Stromal cell of bone marrow (primary cell): ENCODE results near the gene UTP14C.
"Not testable (repeated sequence)": the region's sequence is repeated elsewhere in the genome, so short reads cannot be mapped to it uniquely, and the experiment has no call there.

Experiments used
- DNase-seq: peaks from one replicate; pipeline ENCODE4 v3.0.0-alpha.2; 2012; ENCODE audit warnings: low read depth

The UTP14C gene

GRCh38 chr13:52024481-52024880 is at the start of gene UTP14C:
UTP14C (plus strand) TSS chr13:52024691; CDS start chr13:52028805, 4,114 bp downstream.
- no peak for DNase-seq

- no peak for DNase-seq
Measured at GRCh38 chr13:51976423-51976822, 48.1 kb upstream of the UTP14C start.

- no peak for DNase-seq
Measured at GRCh38 chr13:51976890-51977289, 47.6 kb upstream of the UTP14C start.

- no peak for DNase-seq
Measured at GRCh38 chr13:51977625-51978024, 46.9 kb upstream of the UTP14C start.

DNA sequence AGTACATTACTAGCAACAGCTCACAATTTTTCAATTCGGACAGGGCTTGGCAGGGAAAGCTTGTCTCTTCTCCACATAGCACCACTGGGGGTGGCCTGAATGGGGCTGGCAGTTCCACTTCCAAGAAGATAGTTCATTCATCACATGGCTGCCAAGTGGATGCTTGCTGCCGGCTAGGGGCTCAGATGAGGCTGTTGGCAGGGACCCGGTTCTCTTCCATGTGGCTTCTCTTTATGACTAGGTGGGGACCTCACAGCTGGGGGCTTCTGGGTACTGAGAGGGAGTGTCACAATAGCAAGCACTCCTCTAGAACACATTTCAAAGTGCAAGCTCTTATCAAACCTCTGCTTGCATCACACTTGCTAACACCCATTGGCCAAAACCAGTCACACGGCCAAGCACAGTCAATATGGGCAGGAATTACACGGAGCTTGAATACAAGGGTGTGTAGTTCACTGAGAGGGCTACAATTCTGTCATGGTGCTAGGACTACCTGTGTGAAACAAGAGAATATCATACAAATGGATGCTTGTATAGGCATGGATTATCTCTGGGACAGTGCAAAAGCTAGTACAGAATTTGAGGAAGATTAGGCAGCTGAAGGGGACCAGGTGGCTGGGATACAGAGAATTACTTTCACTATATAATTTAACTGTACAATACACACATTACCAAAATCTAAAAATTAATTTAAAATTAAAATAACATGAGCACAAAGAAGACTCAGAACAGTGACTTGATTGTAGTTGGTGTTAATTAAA is 45.5 kb upstream of the UTP14C start:
- no peak for DNase-seq

DNA sequence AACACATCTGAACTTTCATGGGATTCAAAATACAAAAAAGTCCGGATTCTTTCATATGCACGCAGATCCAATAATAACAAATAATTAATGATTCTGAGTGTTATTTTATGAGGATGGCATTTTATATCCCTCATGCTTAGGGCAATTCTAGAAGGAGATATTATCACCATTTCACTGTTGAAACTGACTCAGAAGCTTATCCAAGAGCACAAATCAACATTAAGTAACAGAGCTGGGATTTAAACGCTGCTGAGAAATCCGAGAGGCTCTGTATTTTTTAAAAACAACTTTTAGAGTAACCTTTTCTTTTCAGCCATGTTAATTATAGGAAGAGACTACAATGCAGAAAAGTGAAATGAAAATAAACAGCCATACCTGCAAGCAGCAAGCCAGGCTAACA is 43.6 kb upstream of the UTP14C start:
- DNase-seq: no peak

GRCh38 chr13:51981355-51981754 is 43.1 kb upstream of the UTP14C start:
- no peak for DNase-seq

DNA sequence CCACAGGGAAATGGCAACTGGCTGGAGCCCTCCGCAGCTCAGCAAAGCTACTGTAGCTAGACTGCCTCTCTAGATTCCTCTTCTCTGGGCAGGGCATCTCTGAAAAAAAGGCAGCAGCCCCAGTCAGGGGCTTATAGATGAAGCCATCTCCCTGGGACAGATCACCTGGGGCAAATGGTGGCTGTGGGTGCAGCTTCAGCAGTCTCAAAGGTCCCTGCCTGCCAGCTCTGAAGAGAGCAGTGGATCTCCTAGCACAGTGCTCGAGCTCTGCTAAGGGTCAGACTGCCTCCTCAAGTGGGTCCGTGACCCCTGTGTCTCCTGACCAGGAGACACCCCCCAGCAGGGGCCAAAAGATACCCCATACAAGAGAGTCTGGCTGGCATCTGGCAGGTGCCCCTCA is 41.2 kb upstream of the UTP14C start:
- not testable (repeated sequence) for DNase-seq

GRCh38 chr13:51984904-51985303 is 39.6 kb upstream of the UTP14C start:
- not testable (repeated sequence) for DNase-seq

DNA sequence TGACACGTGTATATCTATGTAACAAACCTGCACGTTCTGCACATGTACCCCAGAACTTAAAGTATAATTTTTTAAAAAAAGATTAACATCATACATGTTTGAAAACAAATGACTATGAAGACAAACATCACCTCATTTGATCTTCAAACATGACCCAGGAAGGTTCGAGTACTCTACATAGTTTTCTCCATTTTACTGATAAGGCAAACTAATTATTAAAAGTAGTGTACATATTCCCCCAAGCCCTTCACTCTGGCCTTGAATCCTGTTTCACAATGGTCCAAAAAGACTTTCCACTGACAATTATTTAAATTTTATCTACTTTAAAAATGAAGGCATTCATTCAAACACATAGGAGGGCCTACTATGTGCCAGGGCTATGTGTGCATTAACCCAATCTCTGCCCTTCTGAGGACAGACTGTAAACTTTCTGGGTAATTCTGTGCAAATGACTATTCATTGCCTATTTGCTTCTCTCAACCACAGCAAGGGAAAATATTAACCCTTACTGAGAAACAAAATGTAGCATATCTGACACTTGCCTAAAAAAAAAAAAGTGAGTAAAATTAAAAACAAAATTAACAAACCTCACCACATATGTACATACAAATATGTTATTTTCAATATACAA is 35.4 kb upstream of the UTP14C start:
- DNase-seq: no peak

DNA sequence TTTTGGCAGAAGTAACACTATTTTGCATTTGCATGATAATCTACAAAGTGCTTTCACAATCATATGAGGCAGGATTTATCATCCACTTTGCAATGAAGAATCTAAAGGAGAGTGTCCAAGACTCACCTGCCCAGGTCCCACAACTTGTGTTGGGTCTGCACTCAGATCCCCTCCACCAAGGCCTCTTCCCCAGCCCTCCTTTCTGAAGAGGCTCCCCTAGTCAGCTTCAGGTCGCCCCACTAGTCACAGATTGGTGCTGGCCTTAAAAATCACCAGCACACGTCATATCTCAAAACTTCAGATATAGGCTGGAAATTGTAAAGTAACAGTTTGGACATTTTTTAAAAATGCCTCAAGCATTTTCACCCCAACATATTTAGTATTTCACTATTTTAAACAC is 30.8 kb upstream of the UTP14C start:
- no peak for DNase-seq

- no peak for DNase-seq
Measured at GRCh38 chr13:51995677-51996551, 28.6 kb upstream of the UTP14C start.

DNA sequence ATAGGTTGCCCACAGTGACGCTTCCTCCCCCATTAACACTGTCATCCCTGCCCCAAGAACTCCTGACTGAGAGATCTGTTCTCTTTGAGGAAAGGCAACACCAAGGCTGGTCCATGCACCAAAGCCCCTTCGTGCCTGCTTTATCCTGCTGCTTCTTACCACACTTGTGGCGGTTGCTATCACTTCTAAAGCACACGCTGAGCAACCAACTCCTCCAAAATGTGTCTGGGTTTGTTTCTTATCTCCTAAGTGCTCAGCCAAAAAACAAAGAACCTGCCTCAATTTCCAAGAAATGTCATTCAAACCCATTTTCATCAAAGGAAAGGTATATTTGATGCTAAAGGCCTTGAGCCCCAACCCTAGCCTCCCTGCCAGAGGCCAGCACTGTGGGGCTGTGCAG is 27.9 kb upstream of the UTP14C start:
- no peak for DNase-seq

DNA sequence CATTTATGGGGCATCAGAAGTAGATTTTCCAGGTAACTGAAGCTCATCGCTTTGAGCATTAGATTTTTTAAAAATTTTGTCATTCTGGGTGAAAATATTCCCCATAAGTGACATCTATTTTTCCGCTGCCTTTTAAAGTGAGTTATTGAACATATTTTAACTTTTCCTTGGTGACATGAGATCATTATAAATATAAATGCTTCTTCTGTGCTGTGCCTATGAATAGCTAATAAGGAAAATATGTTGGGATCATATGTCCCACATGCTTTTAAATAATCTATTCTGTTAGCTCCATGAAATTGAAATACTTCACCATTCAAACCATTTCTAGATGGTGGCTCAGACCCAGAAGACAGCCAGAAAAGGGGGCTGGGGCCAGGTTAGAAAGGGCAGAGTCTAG is 27.3 kb upstream of the UTP14C start:
- no peak for DNase-seq

- no peak for DNase-seq
Measured at GRCh38 chr13:51997641-51998330, 26.7 kb upstream of the UTP14C start.

GRCh38 chr13:51998723-51999509 is 25.6 kb upstream of the UTP14C start:
- DNase-seq: no peak

GRCh38 chr13:51999510-51999911 is 25.0 kb upstream of the UTP14C start:
- DNase-seq: no peak

- DNase-seq: no peak
Measured at GRCh38 chr13:51999921-52000320, 24.6 kb upstream of the UTP14C start.

DNA sequence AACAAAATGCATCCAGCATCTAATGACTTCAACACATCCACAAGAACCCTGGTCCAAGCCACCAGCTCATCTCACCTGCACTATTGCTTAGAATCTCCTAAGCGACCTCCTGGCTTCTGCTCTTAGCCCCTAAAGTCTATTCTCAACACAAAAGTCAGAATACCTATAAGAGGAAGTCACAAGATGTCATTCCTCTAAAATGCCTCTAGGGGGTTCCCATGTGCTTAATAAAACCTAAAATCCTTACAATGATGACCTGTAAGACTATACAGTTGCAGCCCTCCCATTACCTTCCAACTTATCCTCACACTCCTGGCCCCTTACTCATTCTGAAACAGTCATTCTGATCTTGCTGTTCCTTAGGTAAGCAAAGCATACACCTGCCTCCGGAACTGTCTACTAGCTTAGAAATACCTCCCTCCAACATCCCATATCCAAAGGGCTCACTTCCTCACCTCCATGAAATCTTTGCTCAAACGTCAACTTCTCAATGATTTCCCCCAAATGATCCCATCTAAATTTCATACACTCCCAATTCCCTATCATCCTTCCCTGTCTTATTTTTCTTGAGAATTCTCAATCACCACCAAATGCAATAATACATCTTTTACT is 23.3 kb upstream of the UTP14C start:
- no peak for DNase-seq

DNA sequence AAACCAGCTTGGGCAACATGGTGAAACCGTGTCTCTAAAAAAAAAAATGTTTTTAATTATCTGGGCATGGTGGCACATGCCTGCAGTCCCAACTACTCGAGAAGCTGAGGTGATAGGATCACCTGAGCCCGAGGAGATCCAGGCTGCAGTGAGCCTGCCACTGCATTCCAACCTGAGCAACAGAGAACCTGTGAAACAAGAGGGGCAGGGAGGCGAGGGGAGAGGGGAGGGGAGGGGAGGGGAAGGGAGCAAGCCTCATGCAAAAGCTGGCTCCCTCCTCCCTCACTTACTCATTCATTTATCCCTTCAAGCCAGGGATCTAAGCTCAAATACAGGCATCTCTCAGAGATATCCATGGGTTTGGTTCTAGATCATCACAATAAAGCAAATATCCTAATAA is 22.1 kb upstream of the UTP14C start:
- DNase-seq: no peak

DNA sequence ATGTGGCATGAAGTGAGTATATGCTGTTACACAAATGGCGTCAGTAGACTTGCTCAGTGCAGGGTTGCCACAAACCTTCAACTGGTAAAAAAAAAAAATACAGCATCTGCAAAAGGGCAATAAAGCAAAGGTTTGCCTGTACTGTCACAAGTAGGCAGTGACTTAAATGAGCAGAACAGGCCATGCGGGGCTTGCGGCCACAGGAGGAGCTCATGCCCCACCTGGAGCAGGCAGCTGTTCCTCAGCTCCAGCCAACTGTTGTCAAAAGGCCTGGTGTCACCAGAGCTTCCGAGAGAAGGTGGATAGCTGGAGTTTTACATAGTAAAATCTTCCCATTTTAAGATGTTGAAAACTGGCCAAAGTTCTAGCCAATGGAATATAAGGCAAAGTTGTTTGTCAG is 20.9 kb upstream of the UTP14C start:
- DNase-seq: no peak
